Activated T-cell treated with anti-CD3 and anti-CD28 coated beads, Interleukin-2, amount 50 U/mL, for 48 hours (primary cell): ENCODE results near the gene B4GALT7.

Experiments used
- DNase-seq, 2 experiments: peaks; one replicate each; pipeline ENCODE4 v3.0.0-alpha.2; 2020

B4GALT7 gene

GRCh38 chr5:177594071-177594470 lies 5.9 kb upstream of the B4GALT7 start:
- DNase-seq: no peak

GRCh38 chr5:177595026-177595585 lies 4.8 kb upstream of the B4GALT7 start:
- no peak for DNase-seq

- DNase-seq: no peak
Observed at GRCh38 chr5:177595991-177596774, 3.7 kb upstream of the B4GALT7 start.

- DNase-seq: no peak
Observed at GRCh38 chr5:177596775-177597238, 3.1 kb upstream of the B4GALT7 start.

- no peak for DNase-seq
Observed at GRCh38 chr5:177598477-177598876, 1.5 kb upstream of the B4GALT7 start.

- DNase-seq: peak in 1 of 2 experiments; percentile 29
Observed at GRCh38 chr5:177600508-177601018, 631 bp downstream of the B4GALT7 start.

- no peak for DNase-seq
Observed at GRCh38 chr5:177601126-177601525, 1.2 kb downstream of the B4GALT7 start.

GRCh38 chr5:177601577-177602457 lies 1.9 kb downstream of the B4GALT7 start:
- DNase-seq: no peak

GRCh38 chr5:177602458-177602830 lies 2.5 kb downstream of the B4GALT7 start:
- no peak for DNase-seq

- DNase-seq: no peak
Observed at GRCh38 chr5:177603631-177604030, 3.7 kb downstream of the B4GALT7 start.

- no peak for DNase-seq
Observed at GRCh38 chr5:177604116-177604521, 4.2 kb downstream of the B4GALT7 start.

- DNase-seq: no peak
Observed at GRCh38 chr5:177604656-177605055, 4.7 kb downstream of the B4GALT7 start.

GRCh38 chr5:177605078-177605477 lies 5.1 kb downstream of the B4GALT7 start:
- DNase-seq: no peak

GRCh38 chr5:177605667-177606066 lies 5.7 kb downstream of the B4GALT7 start:
- DNase-seq: no peak

- DNase-seq: no peak
Observed at GRCh38 chr5:177606071-177607051, 6.4 kb downstream of the B4GALT7 start.

- DNase-seq: no peak
Observed at GRCh38 chr5:177607115-177607451, 7.2 kb downstream of the B4GALT7 start.

- DNase-seq: peak; percentile 71 to 82
Observed at GRCh38 chr5:177607452-177608192, 7.7 kb downstream of the B4GALT7 start.

GRCh38 chr5:177608243-177609075 lies 8.5 kb downstream of the B4GALT7 start:
- DNase-seq: no peak

- DNase-seq: no peak
Observed at GRCh38 chr5:177609076-177610059, 9.4 kb downstream of the B4GALT7 start.
